ENCODE measurements around the gene STAT5B.

DNA sequence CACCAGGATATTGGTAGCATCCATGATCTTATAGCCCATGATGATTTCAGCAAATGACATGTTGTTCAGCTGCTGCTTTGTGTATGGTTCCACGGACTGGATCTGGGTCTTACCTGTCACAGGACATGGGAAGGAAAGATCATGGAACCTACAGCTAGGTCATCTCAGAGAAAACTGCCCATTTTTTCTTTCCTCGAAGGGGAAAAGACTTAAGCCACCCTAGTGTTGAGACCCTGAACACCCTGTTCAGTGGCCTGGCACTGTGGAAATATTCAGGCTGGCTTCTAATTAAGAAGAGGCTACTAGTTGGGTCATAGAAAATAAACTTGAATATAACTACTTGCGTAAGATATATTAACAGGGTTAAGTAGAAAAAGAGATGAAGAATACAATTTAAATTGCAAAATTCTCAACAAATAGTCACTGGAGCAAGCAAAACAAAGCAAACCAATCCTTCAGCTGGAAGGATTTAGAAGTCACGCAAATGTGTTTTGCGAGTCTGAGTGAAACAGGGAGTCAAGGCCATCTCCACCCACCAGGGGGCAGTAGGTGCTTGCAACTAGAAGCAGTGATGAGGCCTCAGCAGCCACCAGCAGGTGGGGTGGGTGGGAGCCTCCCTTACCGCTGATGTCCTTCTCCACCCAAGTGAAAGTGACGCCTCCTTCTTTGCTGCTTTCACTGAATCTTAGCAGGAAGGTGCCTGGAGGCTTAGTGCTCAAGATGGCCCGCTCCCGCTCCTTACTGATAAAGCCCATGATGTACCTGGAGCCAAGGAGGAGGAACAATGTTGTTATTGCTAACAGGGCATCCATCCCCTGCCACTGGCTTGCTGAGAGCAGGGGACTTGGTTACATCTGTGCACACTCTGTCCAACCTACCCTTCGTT lies 46.4 kb upstream of the STAT5B start:
- TF ChIP-seq CTCF (conservative IDR thresholded peaks at IDR 0.05 in 1 of 2, IDR thresholded peaks at IDR 0.05 in 1 of 2; ENCODE audit: low read depth in 1 of 2, low read length in 2 of 2) (peak; percentile 100), EZH2 (IDR thresholded peaks at IDR 0.05; ENCODE audit: low read length, missing control alignments) (no peak)

Data from fibroblast of lung (primary cell).